ENCODE measurements around the gene IRX4.
"Not testable (repeated sequence)": the region's sequence is repeated elsewhere in the genome, so short reads cannot be mapped to it uniquely, and the experiment has no call there.

The IRX4 gene

GRCh38 chr5:1877103-1878049 lies 5.3 kb downstream of the IRX4 start:
- no peak for DNase-seq

GRCh38 chr5:1876660-1877064 lies 6.1 kb downstream of the IRX4 start:
- DNase-seq = no peak

- DNase-seq = no peak
Measured at GRCh38 chr5:1875843-1876659, 6.7 kb downstream of the IRX4 start.

GRCh38 chr5:1875281-1875842 lies 7.4 kb downstream of the IRX4 start:
- no peak for DNase-seq

- no peak for DNase-seq
Measured at GRCh38 chr5:1874771-1875220, 7.9 kb downstream of the IRX4 start.

- DNase-seq = no peak
Measured at GRCh38 chr5:1874348-1874747, 8.4 kb downstream of the IRX4 start.

GRCh38 chr5:1873243-1873959 lies 9.3 kb downstream of the IRX4 start:
- no peak for DNase-seq

GRCh38 chr5:1871441-1871840 lies 11.3 kb downstream of the IRX4 start:
- no peak for DNase-seq

GRCh38 chr5:1870435-1871272 lies 12.1 kb downstream of the IRX4 start:
- not testable (repeated sequence) for DNase-seq

GRCh38 chr5:1868886-1869475 lies 13.7 kb downstream of the IRX4 start:
- no peak for DNase-seq

GRCh38 chr5:1867815-1868143 lies 14.9 kb downstream of the IRX4 start:
- no peak for DNase-seq

GRCh38 chr5:1867114-1867814 lies 15.5 kb downstream of the IRX4 start:
- no peak for DNase-seq

GRCh38 chr5:1865948-1866347 lies 16.8 kb downstream of the IRX4 start:
- no peak for DNase-seq

- DNase-seq = no peak
Measured at GRCh38 chr5:1865486-1865885, 17.2 kb downstream of the IRX4 start.

GRCh38 chr5:1864896-1865440 lies 17.8 kb downstream of the IRX4 start:
- DNase-seq = no peak

- no peak for DNase-seq
Measured at GRCh38 chr5:1860949-1861348, 21.8 kb downstream of the IRX4 start.

GRCh38 chr5:1860021-1860610 lies 22.6 kb downstream of the IRX4 start:
- no peak for DNase-seq

GRCh38 chr5:1859099-1859498 lies 23.6 kb downstream of the IRX4 start:
- DNase-seq = no peak

GRCh38 chr5:1858436-1858835 lies 24.3 kb downstream of the IRX4 start:
- no peak for DNase-seq

- no peak for DNase-seq
Measured at GRCh38 chr5:1857256-1857600, 25.5 kb downstream of the IRX4 start.
